WI38 (cell line): ENCODE measurements around the gene SH3GL1.

ENCODE experiments used
- H3K4me3 ChIP-seq: 2 replicates; pipeline ENCODE4 v1.5.1; 2011; ENCODE audit warnings: low read depth, mild to moderate bottlenecking, control low read depth, low read length
- CTCF ChIP-seq: IDR thresholded peaks from 2 replicates; pipeline ENCODE4 v1.5.1; 2012; ENCODE audit warnings: low read depth, mild to moderate bottlenecking, control low read depth, low read length

Gene SH3GL1

GRCh38 chr19:4439243-4439642 is 38.9 kb upstream of the SH3GL1 start:
- no peak for TF ChIP-seq CTCF
- no peak overlapping the region for H3K4me3 ChIP-seq

- TF ChIP-seq CTCF, result no peak
- no peak overlapping the region for H3K4me3 ChIP-seq
These were observed 36.8 kb upstream of the SH3GL1 start for GRCh38 chr19:4437103-4437502.

- no peak for TF ChIP-seq CTCF
- no peak overlapping the region for H3K4me3 ChIP-seq
These were observed 35.9 kb upstream of the SH3GL1 start for GRCh38 chr19:4436231-4436630.

- no peak overlapping the region for H3K4me3 ChIP-seq
- no peak for TF ChIP-seq CTCF
These were observed 34.0 kb upstream of the SH3GL1 start for GRCh38 chr19:4434391-4434790.

- no peak for TF ChIP-seq CTCF
- no peak overlapping the region for H3K4me3 ChIP-seq
These were observed 32.7 kb upstream of the SH3GL1 start for GRCh38 chr19:4432918-4433506.

- no peak overlapping the region for H3K4me3 ChIP-seq
- no peak for TF ChIP-seq CTCF
These were observed 31.7 kb upstream of the SH3GL1 start for GRCh38 chr19:4431808-4432674.

- H3K4me3 ChIP-seq, result no peak overlapping the region
- TF ChIP-seq CTCF, result no peak
These were observed 30.9 kb upstream of the SH3GL1 start for GRCh38 chr19:4431296-4431695.
